Myocyte (in vitro differentiated cells): Measurements from ENCODE around the gene ADAMTS12. TPM values are rescaled to one million over a fixed set of nuclear protein-coding genes. Genes with fewer than 3 reads are reported as not detected.

Experiments used
- DNase-seq: peaks from one replicate; pipeline ENCODE4 v3.0.0-alpha.2; 2012; ENCODE audit warnings: low read depth
- total RNA-seq: library from RNA; depleted of rRNA; stranded (reverse); fragments of >200 nt; gene quantifications from 2 replicates; pipeline ENCODE4 v1.2.3, GENCODE V29; 2014

Gene ADAMTS12
- total RNA-seq, 1 donor from 2014 or later: 21.4 TPM

- no peak for DNase-seq
Observed at GRCh38 chr5:33806738-33807442, 84.9 kb downstream of the ADAMTS12 start.

DNA sequence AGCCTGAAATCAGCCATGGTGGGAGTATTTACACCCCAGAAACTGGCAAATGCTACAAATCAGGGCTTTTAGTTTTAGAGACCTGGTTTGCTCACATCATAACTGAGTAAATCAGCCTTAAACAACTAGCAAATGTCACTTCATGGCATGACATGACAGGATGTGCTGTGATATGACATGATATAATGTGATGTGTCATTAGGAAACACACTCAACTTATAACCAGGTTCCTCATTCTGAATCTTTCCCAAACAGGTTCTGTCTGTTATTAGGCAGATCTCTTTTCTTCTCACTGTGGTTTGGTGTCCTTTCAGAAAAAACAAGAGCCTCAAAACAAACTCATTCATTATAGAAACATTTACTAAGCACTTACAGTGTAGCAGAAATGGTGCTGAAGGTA, 90.5 kb downstream of the ADAMTS12 start:
- DNase-seq: no peak

DNA sequence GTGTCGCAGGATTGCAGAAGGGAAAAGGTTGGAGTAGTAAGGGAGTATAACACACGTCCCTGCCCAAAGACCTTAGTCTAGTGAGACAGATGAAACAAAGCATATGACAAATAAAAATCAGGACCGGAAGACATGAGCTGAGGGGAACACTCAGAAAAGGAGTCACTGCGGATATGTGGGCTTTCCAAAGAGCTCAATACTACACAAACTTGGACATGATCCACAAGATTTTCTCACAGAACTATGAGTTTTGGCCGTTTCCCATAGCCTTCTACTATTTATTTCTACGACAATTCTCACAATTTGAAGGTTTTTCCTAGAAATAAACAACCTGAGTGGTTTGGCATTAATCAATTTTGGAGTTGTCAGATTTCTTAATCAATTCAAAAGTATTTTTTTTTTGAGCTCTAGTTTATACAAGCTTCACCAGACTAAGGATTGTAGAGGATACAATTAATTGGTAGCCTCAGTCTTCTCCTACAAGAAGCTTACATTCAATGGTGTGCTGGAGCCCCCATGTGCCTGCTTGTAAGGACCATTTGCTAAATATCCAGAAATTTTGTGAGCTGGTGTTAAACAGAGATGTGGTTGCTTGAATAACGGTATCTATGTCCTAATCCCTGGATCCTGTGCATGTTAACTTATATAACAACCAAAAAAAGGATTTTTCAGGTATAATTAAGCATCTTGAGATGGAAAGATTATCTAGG, 91.4 kb downstream of the ADAMTS12 start:
- no peak for DNase-seq

DNA sequence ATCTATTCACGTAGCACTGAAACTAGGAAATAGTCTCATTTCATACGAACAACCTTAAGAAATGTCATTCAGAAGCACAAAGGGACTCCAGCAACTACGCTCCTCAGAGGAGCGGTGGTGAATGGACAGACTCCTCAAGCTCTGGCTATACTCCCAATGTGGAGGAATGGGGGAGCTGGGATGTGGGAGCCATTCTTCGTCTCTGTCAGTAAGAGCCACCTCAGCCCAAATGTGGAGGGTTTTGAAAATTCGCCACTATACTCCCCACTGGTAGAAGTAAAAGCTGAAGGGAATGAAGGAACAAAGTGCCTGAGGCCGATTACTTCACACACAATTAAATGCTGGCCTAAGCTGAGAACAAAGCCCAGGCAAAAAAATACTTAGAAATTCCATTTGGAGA, 96.3 kb downstream of the ADAMTS12 start:
- DNase-seq: no peak

- no peak for DNase-seq
Observed at GRCh38 chr5:33794550-33795181, 97.1 kb downstream of the ADAMTS12 start.

DNA sequence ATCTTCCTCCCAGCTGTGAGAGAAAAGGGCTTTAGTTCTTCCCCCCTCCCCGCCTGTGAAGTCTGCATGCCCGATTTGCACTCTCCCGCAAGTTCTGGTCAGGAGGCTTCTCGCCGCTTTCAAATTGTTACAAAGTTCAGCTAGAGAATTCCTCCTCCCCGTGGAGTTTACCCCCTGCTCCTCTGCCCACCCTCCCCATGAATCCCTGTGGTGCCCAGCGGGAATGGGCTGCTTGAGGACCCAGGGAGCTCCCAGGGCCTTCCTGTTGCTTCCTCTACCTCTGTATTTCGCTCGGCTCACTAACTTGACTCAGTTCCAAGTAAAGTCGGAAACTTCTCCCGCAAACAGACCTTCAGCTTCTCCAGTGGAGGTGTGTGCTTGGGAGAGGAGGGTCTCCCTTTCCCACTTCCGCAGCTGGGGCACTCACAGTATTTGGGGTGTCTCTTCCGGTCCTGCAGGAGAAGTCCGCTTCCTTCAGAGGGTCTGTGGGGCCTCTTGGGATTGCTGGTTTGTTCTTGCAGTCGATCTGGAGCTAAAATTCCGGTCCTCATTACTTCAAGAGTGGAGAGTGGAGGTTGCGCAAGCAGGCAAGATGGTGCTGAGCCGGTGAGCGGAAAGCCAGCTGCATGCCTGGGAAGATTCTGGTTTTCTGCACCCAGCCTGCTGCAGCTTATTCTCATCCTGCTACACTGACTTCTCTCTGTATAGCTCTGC, 97.8 kb downstream of the ADAMTS12 start:
- no peak for DNase-seq

- DNase-seq: no peak
Observed at GRCh38 chr5:33793276-33793675, 98.5 kb downstream of the ADAMTS12 start.

GRCh38 chr5:33792559-33792958, 99.2 kb downstream of the ADAMTS12 start:
- no peak for DNase-seq

DNA sequence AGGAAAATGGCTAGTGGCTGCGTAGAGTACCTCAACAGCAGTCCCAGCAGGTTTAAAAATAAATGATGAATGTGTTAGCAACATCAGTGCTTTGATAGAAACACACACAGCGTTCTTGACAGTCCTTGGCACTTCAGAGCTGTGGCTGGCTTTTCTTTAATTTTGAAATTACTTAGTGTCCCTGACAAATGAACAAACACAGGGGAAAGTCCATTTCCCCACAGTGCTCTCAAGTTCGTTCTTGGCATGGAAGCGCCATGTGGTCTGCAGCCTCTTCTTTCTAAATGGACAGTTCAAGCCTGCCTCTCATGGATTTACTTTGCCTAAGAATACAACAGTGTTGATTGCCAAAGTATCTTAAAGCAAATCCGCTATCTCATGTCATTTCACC, 102.2 kb downstream of the ADAMTS12 start:
- no peak for DNase-seq

DNA sequence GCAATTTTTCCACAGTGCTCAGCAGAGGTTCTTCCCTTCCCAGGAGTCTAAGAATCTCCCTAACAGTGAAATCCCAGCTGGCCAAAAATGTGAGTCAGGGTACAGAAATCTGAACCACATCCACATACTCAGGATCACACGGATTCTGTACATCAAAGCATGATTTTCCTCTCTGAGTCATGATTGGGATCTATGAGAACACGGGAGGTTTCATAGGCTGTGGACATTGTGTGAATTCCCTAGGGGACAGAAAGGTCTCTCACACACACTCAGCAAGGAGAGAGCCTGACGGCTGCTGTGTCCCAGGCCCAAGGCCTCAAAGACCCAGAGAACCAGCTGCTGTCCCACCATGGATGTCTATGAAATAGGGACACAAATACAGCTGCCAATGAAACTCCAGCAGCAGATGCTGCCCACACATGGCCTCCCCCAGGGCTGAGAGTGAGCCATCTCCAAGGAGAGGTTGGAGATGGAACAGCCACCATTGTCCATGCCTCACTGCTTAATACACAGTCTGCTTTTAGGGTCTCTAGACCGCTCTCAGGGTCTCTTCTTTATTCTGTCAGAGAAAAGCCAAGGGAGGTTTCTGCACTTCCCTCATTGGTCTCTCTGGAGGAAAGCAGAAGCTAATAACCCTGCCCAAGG, 102.7 kb downstream of the ADAMTS12 start:
- DNase-seq: peak; percentile 87

DNA sequence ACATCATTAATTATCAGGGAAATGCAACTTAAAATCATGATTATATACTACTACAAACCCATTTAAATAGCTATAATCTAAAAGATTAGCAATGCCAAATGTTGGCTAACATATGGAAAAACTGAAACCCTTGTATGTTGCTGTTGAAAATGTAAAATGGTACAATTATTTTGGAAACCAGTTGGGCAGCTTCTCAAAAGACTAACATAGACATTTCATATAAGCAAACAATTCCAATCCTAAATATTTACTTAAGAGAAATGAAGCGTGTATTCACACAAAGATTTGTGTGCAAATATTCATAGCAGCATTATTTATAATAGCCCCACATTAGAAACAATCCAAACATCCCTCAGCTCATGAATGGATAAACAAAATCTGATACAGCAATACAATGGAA, 106.2 kb downstream of the ADAMTS12 start:
- no peak for DNase-seq

GRCh38 chr5:33781286-33781685, 110.5 kb downstream of the ADAMTS12 start:
- DNase-seq: peak; percentile 96

- no peak for DNase-seq
Observed at GRCh38 chr5:33776151-33776660, 115.6 kb downstream of the ADAMTS12 start.

DNA sequence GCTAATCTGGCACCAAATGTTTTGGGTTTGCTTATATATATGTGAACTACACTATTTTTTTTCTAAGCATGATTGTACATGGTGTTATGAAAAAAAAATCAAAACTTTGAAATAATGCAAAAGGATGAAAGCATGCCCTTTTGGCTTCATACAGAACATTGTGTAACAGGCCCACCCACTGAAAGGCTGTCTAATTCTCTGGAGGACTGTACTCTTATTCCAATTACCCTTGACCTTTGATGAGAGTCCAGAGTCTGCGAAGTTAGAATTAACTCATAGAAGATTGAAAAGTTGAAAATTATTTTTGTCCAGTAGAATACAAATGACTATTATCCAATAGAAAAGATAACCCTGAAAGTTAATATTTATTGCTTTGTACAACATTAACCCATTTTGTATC, 117.4 kb downstream of the ADAMTS12 start:
- no peak for DNase-seq

- DNase-seq: peak; percentile 47
Observed at GRCh38 chr5:33772380-33772897, 119.4 kb downstream of the ADAMTS12 start.

DNA sequence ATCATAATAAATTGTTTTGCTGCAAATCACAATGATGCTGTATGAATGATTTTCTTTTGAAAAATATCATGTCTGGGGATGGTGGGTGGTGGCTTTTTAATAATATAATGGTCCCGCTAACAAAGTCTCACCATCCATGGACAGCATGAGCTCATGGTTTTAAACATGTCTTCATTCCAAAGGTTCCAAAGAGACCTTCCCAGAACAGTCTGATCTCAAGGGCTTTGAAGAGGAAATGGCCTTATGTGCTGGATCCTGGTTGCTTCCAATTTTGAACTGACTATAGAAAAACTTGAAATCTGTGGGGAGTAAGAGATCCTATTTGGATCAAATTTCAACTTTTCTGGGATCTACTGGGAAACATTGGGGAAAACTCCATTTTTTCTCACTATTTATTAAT, 121.8 kb downstream of the ADAMTS12 start:
- DNase-seq: no peak

GRCh38 chr5:33769196-33769595, 122.6 kb downstream of the ADAMTS12 start:
- DNase-seq: no peak

- no peak for DNase-seq
Observed at GRCh38 chr5:33766023-33766422, 125.8 kb downstream of the ADAMTS12 start.

DNA sequence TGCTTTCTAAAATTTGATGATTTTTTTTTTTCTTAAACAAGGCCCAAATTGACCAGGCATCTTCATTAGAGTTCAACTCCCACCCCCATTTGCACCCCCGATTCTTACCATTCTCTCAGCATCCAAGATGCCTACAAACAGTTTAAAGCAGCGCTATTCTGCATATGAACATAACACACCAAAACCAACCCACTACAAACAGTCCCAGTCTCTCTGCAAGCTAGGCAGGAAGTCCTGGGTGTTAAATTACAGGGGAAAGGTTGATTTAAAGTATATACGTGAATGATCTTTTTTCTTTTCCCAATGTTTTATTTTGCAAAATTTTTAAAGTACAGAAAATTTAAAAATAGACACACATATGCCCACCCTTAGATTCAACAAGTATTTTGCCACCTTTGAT, 127.0 kb downstream of the ADAMTS12 start:
- DNase-seq: no peak

DNA sequence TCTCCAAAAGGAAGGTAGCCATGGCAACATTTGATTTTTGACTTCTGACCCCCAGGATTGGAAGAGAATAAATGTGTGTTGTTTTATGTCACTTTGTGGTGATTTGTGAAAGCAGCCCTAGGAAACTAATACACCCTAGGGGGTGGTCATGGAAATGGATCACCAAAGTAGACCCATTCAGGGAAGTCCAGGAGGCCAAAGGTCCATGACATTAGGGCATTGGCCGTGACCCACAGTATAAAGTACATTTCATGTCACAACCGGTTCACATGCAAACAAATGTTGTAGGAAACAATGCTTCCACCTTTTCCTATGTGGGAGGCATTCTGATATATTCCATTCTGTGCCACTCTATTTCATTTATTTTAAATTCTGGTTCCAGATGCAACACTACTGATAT, 128.4 kb downstream of the ADAMTS12 start:
- DNase-seq: no peak

- no peak for DNase-seq
Observed at GRCh38 chr5:33762859-33763258, 128.9 kb downstream of the ADAMTS12 start.
